RCC 7860 (cell line): ENCODE measurements around the gene CD74.

ENCODE experiments used
- DNase-seq: peaks from one replicate; pipeline ENCODE4 v3.0.0-alpha.2; 2015; ENCODE audit warnings: low spot score
- FAIRE-seq: peaks from 2 replicates; lab custom pipeline; 2012; peaks lifted over from hg19 to GRCh38; lab: Jason Lieb, UNC

CD74 gene

DNA sequence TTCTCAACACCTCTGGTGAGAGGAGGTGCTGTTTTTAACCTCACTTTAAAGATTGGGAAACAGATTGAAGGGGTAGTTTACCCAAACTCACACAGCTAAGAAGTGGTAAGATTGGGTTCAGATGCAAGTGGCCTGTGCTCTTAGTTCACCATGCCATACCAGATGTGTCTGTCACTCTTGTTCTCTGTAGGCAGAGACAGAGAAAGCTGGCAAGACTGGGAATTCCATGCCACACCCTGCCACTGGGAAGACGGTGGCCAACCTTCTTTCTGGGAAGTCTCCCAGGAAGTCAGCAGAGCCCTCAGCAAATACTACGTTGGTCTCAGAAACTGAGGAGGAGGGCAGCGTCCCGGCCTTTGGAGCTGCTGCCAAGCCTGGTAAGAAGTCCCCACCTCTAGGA is 44.2 kb downstream of the CD74 start:
- no peak for FAIRE-seq
- no peak for DNase-seq

DNA sequence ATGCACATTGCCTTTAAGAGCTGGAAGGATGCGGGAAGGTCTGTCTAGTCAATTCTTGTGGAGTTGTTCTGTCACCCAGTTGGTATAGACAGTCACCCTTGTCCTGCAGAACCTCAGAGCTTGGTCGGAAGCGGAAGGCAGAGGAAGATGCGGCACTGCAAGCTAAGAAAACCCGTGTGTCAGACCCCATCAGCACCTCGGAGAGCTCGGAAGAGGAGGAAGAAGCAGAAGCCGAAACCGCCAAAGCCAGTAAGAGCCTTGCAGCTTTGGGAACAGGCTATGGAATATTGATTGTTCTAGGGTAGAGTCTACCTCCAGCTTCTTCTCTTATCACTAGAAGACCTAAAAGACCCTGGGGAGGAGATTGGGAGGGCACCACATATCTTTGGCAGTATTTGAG is 48.7 kb downstream of the CD74 start:
- no peak for DNase-seq

DNA sequence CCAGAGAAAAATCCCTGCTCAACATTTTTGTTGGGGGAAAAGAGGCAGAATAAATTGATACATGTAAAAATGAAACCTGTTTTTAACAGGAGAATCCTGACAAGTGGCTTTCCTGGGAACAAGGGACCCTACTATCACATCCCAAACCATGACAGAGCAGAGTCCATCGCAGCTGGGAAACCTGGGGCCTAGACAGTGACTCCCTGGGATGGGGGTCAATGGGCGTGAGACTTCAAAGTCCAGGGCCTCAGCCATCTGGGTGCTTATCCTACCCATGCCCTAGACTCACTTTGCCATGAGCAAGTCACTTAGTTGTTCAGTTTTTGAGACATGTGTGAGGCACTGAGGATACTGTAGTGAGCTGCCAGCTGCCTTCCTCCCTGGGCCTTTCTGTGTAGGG is 49.5 kb downstream of the CD74 start:
- DNase-seq = no peak
- no peak for FAIRE-seq

More for the DNA sequence above, 48.7 kb downstream of the CD74 start:
- no peak for FAIRE-seq

DNA sequence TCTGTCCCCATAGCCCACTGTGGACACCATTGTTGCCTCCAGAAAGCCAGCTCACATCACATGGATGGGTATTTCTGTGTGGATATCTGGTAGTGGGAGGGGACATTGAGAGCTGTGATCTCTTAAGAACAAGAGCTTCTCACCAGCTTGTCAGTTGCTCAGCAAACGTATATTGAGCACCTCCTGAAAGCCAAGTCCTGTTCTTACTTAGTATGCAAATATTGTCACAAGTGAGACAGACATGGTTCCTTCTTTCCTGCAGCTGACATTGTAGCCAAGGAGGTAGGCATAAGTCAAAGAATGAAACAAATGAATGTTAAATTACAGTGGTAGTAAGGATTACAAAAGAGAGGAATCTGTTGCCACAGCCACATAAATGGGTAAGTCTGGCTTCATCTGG is 51.4 kb downstream of the CD74 start:
- DNase-seq (no peak), FAIRE-seq (no peak)

DNA sequence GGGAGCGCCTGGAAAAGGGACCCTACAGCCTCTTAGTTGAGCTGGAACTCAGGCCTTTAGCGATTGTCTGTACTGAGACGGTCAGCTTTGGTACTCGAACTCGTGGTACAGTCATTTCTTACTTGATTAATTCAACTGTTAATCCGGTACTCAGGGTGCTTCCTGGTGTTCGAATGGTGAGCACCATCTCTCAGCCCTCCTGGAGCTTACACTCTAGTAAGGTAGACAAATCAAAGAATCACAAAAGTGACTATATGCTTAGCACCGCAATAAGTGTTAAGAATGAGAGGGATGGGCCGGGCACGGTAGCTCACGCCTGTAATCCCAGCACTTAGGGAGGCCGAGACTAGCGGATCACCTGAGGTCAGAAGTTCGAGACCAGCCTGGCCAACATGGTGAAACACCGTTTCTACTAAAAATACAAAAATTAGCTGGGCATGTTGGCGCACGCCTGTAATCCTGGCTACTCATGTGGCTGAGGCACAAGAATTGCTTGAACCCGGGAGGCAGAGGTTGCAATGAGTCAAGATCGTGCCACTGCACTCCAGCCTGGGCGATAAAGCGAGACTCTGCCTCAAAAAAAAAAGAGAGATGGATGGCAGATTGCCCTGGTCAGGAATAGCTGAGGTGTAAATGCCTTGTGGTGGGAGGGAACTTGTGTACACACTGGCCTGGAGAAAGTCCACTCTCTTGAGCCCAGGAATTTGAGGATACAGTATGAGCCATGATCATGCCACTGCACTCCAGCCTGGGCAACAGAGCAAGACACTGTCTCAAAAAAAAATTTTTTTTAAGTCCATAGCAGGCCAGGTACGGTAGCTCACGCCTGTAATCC is 54.2 kb downstream of the CD74 start:
- DNase-seq = peak; percentile 67
- no peak for FAIRE-seq

DNA sequence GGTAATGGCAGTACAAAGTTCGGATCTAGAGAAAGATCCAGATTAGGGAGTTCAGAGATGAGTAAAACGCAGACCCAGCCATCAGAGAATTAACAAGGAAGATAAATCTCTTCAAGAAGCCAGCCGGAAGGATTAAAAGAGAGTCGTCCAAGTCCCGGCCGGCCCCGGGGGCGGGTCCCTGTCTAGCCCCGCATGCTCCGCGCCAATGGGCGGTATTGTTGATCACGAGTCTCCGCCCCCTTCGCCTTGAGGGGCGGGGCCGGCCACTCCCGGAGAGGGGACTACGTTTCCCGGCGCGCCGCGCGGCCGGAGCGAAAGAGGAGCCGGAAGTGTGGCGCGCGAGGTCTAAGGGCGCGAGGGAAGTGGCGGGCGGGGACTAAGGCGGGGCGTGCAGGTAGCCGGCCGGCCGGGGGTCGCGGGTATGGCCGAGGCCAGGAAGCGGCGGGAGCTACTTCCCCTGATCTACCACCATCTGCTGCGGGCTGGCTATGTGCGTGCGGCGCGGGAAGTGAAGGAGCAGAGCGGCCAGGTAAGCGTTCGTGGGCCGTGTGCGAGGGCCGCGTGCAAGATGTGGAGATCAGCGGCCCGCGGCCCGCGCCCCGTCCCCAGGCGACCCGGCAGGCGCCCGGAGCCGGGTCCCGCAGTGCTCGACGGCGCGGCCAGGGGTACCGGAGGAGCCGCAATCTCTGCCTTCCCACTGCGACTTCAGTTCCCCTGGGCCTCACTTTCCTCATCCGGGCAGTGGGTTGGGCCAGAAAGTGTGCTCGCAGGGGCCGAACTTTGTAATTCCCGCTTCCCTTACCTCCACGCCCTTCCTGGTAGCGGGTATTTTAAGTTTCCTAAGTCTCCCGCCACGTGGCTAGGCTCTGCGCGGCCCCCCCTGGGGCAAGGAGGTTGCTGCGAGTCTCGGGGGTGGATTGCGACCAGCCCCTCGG is 55.1 kb downstream of the CD74 start, which contains the start of gene TCOF1:
Gene TCOF1 (plus strand): TSS at position 372 of the 935 bp plus-strand sequence. CDS start 50 bp downstream, at position 422.
- peak; percentile 87 for DNase-seq
- FAIRE-seq = peak; percentile 85

DNA sequence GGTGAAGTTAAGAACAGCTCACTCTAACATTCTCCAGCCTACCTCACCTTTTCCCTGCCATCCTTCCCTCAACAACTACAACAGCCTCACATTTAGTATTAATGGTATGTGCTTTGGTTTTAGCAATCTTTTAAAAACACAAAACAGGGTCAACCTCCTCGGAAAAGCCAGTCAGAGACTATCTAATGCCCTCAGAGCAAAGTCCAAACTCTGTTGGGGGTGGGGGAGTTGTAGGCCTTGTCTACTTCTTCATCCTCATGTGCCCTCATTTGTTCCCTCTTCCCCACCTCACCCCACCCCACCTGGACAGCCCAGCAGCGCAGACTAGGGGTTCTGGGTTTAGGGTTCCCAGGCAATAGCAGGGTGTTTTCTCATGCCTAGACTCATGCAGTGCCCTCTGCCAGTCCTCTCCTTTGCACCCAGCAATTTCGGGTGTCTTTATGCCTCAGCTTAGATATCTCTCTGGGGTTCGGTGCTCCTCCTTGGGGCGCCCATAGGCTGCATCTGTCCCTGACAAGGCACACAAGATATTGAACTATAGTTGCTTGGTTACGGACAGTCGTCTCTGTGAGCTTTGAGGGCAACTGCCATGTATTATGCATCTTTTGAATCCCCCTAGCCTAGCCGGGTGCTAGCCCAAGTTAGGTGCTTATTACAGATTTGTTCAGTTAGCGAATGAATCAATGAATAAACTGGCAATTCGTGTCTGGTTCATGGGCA is 56.0 kb downstream of the CD74 start:
- no peak for FAIRE-seq
- no peak for DNase-seq

DNA sequence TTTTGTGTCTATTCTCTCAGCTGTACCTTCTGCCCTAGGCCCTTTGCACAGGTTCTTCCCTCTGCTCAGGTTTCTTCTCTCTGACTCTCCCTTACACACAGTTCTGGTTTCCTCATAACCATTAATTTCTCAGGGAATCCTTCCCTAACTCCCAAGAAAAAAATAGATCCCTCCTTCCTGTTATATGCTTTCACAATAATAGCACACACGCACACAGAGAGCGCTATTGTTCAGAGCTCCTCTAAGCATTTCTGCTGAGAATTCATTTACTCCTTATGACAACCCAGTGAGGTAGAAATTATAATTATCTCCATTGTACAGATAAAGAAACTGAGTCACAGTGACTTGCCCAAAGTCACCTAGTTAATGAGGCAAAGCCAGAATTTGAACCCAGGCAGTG is 56.9 kb downstream of the CD74 start:
- no peak for FAIRE-seq

DNA sequence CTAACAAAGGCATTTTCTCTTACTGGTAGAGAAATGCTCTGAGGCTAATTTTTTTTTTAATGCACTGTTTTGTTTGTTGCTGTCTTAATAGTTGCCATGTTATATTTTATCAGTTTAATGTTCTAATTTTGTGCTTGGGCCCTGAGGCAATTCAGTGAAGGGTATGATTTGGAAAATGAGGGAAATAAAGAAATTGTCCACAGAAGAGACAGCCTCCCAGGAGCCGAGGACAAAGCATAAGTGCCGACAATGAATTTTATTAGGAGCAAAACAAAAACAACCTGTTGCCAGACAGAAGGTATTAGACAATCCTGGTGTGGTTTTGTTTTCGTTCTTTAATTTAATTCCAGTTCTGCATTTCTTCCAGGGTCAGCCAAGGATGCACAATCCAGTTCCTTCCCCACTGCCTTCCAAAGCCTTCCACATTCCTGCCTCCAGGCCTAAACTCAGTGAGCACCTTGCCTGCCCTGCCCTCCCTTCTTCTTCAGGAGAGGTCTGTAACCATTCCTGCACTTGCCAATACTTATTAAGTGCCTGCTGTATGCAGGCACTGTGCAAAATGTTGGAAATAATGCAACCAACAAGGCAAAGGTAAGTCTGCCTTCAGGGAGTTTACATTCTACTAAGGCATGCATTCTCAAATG is 59.6 kb downstream of the CD74 start:
- FAIRE-seq (no peak), DNase-seq (no peak)

More for the DNA sequence above, 56.9 kb downstream of the CD74 start:
- no peak for DNase-seq

DNA sequence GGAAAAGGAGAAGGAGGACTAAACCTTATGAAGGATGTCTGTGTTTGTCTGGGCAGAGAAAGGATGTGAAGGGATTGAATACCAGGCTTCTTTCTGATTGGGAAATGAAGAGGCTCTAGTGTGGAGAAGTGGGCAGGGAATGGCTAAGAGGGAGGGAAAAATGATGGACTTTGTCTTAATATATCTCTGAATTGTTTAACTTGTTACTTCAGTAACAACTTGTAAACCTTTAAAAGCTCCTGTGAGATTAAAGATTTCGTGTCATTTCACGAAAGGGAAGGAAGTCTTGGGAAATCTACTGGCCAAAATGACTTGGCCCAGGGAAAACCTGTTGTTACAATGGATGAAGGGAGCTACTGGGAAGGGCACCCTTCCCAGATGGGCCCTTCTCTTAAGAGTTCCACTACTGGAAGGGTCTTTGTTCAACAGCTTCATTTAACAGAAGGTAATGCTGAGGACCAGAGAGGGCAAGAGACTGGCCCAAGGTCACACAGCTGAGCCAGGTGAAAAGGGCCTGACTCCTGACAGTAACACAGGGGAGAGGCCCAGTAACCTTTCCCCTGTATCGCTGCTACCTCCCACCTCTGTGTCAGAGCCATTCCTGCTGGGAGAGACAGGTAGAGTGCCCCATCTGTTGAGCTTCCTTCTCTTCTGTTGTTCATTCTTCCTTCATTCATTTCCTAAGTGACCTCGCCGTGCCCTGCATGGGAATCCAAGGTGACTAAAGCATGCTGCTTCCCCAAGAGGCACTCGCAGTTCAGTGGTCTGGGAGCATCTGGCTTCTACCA is 60.3 kb downstream of the CD74 start:
- DNase-seq = peak; percentile 10
- FAIRE-seq = no peak
